ENCODE measurements around the gene MNAT1. TPM values are rescaled to one million over a fixed set of nuclear protein-coding genes. Genes with fewer than 3 reads are reported as not detected.

The MNAT1 gene
- total RNA-seq, 1 donor from 2014 or later, result 114 TPM

- H3K27me3 ChIP-seq, result no peaks in the 10 kb centered on the region
- no peak overlapping the region for H3K4me3 ChIP-seq
- no peak for TF ChIP-seq CTCF (IDR thresholded peaks at IDR 0.05)
- TF ChIP-seq EZH2phosphoT487 (IDR thresholded peaks at IDR 0.05), result no peak
- TF ChIP-seq EZH2 (IDR thresholded peaks at IDR 0.05), result no peak
- no peak overlapping the region for H3K9ac ChIP-seq
- H3K79me2 ChIP-seq (ENCODE audit: low read depth), result peaks cover 5% of the 10 kb centered on the region
- no peak for DNase-seq (ENCODE audit: low spot score)
- H2AFZ ChIP-seq (replicated peaks), result no peak overlapping the region
- peaks cover 6% of the 10 kb centered on the region for H3K4me1 ChIP-seq
- H3K36me3 ChIP-seq, result no peaks in the 10 kb centered on the region
- H3K9me3 ChIP-seq (ENCODE audit: low read depth), result no peaks in the 10 kb centered on the region
- no peak overlapping the region for H3K4me2 ChIP-seq
- Mint-ChIP-seq H3K27me3 (ENCODE audit: insufficient read depth, low read depth) (peaks cover 2% of the 10 kb centered on the region), H3K36me3 (peaks cover under 1% of the 10 kb centered on the region), H3K9me3 (no peaks in the 10 kb centered on the region), H3K4me1 (no peaks in the 10 kb centered on the region), H3K27ac (no peak overlapping the region), H3K4me3 (no peak overlapping the region)
- no peaks in the 10 kb centered on the region for H4K20me1 ChIP-seq (ENCODE audit: low read depth)
- peaks cover 7% of the 10 kb centered on the region for H3F3A ChIP-seq (ENCODE audit: low read depth)
- no peak overlapping the region for H3K27ac ChIP-seq
Measured at GRCh38 chr14:60986500-60986899, 251.9 kb downstream of the MNAT1 start.

DNA sequence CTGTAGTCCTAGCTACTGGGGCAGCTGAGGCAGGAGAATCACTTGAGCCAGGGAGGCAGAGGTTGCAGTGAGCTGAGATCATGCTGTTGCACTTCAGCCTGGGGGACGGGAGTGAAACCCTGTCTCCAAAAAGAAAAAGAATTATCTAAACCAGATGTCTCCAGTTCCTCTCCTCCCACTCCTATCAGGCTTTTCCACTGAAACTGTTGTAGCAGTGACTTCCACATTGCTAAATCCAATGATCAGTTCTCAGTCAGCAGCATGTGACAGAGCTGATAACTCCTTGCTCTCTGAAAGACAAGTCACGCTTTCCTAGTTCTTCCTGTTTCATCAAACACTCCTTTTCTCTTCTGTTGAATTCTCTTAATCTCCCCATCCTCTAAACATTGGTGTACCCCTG lies 255.0 kb downstream of the MNAT1 start:
- Mint-ChIP-seq H3K9me3 (no peaks in the 10 kb centered on the region), H3K27me3 (ENCODE audit: insufficient read depth, low read depth) (no peaks in the 10 kb centered on the region), H3K4me1 (no peaks in the 10 kb centered on the region), H3K4me3 (no peak overlapping the region), H3K27ac (no peak overlapping the region), H3K36me3 (peaks cover 3% of the 10 kb centered on the region)
- no peak overlapping the region for H3K4me3 ChIP-seq
- H3K4me2 ChIP-seq, result no peak overlapping the region
- DNase-seq (ENCODE audit: low spot score), result no peak
- H3K36me3 ChIP-seq, result no peaks in the 10 kb centered on the region
- no peaks in the 10 kb centered on the region for H3K9me3 ChIP-seq (ENCODE audit: low read depth)
- no peak overlapping the region for H3K9ac ChIP-seq
- no peaks in the 10 kb centered on the region for H4K20me1 ChIP-seq (ENCODE audit: low read depth)
- no peaks in the 10 kb centered on the region for H3K27me3 ChIP-seq
- H3K27ac ChIP-seq, result no peak overlapping the region
- no peak overlapping the region for H2AFZ ChIP-seq (replicated peaks)
- TF ChIP-seq CTCF (IDR thresholded peaks at IDR 0.05) (no peak), EZH2 (IDR thresholded peaks at IDR 0.05) (no peak), EZH2phosphoT487 (IDR thresholded peaks at IDR 0.05) (no peak)
- no peaks in the 10 kb centered on the region for H3K79me2 ChIP-seq (ENCODE audit: low read depth)
- H3K4me1 ChIP-seq, result no peaks in the 10 kb centered on the region
- H3F3A ChIP-seq (ENCODE audit: low read depth), result no peaks in the 10 kb centered on the region

DNA sequence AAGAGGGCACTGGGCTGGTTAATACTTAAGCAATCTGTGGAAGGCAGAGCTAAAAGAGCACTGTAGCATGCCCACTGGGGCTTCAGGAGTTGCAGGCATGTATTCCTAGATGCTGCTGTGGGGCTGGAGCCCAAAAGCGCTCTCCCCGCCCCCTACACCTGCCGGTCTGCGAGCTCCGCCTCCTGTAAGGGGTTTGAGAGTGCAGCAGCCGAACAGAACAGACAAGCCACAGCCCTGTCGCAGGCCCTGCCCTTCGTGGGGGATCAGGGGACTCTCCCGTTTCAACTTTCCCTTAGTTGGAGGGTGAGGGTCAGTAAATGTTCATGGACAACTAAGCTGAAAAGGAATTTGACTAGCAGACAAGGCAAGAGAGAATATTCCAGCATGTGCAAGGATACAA lies 264.1 kb downstream of the MNAT1 start:
- TF ChIP-seq EZH2phosphoT487 (IDR thresholded peaks at IDR 0.05) (no peak), EZH2 (IDR thresholded peaks at IDR 0.05) (no peak), CTCF (IDR thresholded peaks at IDR 0.05) (no peak)
- Histone ChIP-seq H3K27me3 (no peaks in the 10 kb centered on the region), H3K36me3 (no peaks in the 10 kb centered on the region), H3K79me2 (ENCODE audit: low read depth) (no peaks in the 10 kb centered on the region), H3F3A (ENCODE audit: low read depth) (no peaks in the 10 kb centered on the region), H4K20me1 (ENCODE audit: low read depth) (no peaks in the 10 kb centered on the region), H3K4me2 (no peak overlapping the region), H3K4me3 (no peak overlapping the region), H3K4me1 (no peaks in the 10 kb centered on the region), H3K9me3 (ENCODE audit: low read depth) (no peaks in the 10 kb centered on the region), H3K9ac (no peak overlapping the region), H2AFZ (replicated peaks) (no peak overlapping the region), H3K27ac (no peak overlapping the region)
- peaks cover 15% of the 10 kb centered on the region for H3K36me3 Mint-ChIP-seq
- no peak for DNase-seq (ENCODE audit: low spot score)
- no peaks in the 10 kb centered on the region for H3K27me3 Mint-ChIP-seq (ENCODE audit: insufficient read depth, low read depth)
- H3K4me1 Mint-ChIP-seq, result no peaks in the 10 kb centered on the region
- H3K9me3 Mint-ChIP-seq, result peaks cover 2% of the 10 kb centered on the region
- H3K27ac Mint-ChIP-seq, result no peak overlapping the region
- H3K4me3 Mint-ChIP-seq, result no peak overlapping the region

Measured in neural progenitor cell (in vitro differentiated cells).